HPDE6-E6E7 (cell line): ENCODE data around the gene TMEM59L.

ENCODE experiments used
- DNase-seq: peaks from one replicate; pipeline ENCODE4 v3.0.0; 2011; ENCODE audit warnings: missing footprints; ENCODE audit errors: extremely low spot score

Gene TMEM59L

GRCh38 chr19:18608805-18609716 is 3.6 kb upstream of the TMEM59L start:
- no peak for DNase-seq

GRCh38 chr19:18609717-18610051 is 3.0 kb upstream of the TMEM59L start:
- no peak for DNase-seq

- DNase-seq, result no peak
Observed at GRCh38 chr19:18610245-18610555, 2.5 kb upstream of the TMEM59L start.

DNA sequence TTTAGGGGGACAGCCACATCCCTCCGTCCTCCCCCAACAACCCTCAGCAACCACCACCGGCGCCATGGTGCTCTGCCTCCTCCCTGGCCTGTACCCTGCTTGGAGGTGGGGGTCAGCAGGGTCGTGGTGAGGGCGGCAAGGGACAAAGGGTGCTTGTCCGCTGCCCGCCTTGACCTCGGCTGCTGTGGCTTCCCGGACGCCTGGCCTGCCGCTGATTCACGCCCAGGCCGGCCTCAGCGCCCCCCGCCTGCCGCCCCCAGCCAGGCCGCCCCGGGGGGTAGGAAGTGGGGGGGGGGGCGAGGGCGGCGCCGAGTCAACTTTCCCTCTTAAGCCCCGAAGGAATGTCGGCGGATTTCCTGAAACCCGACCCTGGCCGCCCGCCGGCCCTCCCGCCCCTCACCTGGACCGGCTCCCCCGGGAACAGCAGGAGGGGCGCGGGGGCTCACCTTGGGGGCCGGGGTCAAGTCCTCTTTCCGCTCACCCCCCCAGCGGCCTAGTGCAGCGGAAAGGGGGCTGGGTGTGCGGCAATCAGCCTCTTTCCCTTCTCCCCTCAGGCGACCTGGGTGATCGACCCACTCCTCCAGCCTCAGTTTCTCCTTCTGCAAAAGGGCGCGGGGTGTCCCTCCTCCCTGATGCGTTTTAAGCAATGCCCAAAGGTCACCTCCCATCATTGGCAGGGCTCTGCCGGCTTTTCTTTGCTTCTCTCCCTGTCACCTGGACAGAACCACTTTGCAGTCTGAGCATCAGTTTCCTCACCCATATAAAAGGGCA is 1.9 kb upstream of the TMEM59L start:
- DNase-seq, result no peak

GRCh38 chr19:18611327-18612050 is 1.2 kb upstream of the TMEM59L start:
- no peak for DNase-seq

DNA sequence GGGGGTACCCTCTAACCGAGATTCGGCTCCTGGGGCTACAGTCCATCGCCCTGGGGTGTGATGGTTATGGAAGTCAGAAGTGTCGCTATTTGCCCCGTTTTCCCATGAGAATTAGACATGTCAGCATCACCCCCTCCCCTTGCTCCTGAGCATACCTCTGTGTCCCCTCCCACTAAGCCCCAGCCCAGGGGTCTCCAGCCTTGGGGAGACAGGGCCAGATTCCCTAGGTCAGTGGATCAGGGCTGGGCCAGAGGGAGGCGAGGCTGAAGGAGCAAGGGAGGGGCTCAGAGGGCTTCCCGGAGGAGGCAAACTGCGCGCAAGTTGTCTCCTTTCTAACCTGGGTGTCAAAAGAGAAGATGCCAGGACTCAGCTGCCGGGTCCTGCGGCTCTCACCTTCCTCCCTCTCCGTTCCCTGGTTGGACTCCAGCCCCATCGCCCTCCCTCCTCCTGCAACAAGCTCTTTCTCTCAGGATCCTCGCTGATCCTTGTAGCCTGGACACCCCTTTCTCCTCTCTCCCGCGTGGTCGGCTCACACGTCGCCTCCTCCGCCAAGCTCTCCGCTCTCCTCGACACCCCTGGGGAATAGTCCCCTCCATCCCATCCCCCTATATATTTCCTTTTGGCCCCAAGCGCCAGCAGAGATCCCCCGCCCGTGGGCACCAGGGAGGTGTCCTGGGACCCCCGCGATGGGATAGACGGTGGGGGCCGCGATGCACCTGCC is 459 bp upstream of the TMEM59L start:
- DNase-seq, result no peak

DNA sequence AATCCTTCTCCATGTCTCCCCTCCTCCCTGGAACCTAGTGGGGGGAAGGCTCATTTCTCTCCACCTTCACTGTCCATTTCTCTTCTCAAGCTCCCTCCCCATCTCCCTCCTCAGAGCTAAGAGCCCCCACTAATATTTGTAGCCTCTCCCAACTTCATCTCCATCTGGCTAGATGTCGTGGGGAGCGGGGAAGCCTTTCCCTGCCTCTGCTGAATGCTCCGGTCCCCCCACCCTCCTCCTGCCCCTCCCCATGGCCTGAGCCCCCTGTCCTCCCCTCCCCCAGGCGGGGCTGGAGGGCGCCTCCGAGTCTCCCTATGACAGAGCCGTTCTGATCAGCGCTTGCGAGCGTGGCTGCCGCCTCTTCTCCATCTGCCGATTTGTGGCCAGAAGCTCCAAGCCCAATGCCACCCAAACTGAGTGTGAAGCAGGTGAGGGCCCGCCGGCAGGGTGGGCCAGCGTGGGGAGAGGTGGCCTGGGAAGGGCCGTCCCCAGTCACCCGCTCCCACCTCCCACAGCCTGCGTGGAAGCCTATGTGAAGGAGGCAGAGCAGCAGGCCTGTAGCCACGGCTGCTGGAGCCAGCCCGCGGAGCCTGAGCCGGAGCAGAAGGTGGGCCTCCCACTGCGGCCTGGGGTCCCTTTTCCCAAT is 1.0 kb downstream of the TMEM59L start:
- DNase-seq, result no peak

DNA sequence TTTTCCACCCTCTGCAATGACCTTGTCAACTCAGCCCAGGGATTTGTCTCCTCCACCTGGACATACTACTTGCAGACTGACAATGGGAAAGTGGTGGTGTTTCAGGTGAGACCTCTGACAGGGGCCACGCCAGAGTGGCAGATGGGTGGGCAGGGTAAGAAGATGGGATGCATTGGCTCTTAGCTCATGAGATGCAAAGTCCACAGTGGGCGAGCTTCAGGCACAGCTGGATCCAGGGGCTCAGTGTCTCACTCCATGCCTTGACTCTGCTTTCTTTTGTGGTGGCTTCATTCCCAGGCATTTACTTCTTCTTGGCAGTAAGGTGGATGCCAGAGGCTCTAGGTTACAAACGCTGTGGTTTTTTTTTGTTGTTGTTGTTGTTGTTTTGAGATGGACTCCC is 3.4 kb downstream of the TMEM59L start:
- DNase-seq, result no peak

DNA sequence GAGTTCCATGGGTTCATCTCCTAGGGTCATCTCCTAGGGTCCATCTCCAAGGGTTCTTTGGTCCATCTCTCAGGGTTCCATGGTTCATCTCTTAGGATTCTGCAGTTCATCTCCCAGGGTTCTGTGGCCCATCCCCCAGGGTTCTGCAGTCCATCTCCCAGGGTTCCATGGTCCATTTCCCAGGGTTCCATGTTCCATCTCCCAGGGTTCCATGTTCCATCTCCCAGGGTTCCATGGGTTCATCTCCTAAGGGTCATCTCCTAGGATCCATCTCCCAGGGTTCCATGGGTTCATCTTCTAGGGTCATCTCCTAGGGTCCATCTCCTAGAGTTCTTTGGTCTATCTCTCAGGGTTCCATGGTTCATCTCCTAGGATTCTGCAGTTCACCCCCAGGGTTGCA is 4.9 kb downstream of the TMEM59L start:
- DNase-seq, result no peak

GRCh38 chr19:18618236-18618635 is 5.6 kb downstream of the TMEM59L start:
- DNase-seq, result no peak

DNA sequence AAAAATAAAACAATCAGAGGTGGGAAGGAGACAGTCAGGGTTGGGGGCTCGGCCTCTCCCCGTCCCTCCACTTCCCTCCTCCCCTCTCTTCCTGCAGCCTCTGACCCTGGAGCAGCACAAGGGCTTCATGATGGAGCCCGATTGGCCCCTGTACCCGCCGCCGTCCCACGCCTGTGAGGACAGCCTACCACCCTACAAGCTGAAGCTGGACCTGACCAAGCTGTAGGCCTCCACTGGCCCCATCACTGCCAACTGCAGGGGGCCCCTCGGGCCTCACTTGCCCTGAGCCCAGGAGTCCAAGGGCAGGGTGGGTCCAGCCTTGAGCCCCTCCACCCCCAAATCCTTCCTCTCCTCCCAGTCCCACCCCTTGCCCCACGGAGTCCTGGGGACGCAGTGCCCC is 7.6 kb downstream of the TMEM59L start:
- no peak for DNase-seq

DNA sequence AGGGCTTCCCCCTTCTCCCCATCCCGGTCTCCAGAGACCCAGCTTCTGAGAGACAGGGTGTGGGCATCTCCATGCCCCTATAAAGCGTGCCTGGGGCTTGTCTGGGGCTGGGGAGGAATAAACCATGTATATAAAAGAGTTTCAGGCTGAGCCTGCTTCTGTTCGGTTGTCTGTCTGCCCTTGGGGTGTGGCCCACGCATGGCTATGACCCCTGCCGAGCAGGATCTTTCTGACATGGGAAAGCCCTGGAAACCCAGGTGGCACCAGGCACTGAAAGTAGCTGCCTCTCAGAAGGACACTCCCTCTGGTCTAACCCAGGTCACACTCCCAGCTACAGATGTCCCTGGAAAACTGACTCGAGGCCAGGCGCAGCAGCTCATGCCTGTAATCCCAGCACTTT is 8.2 kb downstream of the TMEM59L start:
- no peak for DNase-seq

DNA sequence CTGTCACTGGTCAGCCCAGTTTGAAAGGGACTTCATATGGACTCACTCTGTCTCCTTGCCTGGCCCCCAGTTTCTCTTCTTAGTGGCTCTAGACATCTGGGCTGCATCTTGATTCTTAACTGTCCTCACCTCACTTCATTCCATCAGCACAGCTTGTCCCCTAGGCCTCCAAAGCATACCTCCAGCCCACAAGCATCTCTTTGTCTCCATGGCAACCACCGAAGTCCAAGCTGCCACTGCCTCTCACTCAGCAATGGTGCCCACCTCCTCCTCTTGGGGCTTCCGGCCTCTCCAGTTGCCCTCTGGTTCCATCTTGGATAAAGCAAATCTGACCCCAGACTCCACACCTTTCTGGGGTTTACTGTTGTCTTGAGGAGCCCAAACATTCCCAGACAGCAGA is 14.2 kb downstream of the TMEM59L start:
- DNase-seq, result no peak

- no peak for DNase-seq
Observed at GRCh38 chr19:18629166-18630088, 16.8 kb downstream of the TMEM59L start.

- DNase-seq, result no peak
Observed at GRCh38 chr19:18633321-18633720, 20.7 kb downstream of the TMEM59L start.

- no peak for DNase-seq
Observed at GRCh38 chr19:18634612-18635297, 22.1 kb downstream of the TMEM59L start.

- DNase-seq, result no peak
Observed at GRCh38 chr19:18635831-18636182, 23.1 kb downstream of the TMEM59L start.

DNA sequence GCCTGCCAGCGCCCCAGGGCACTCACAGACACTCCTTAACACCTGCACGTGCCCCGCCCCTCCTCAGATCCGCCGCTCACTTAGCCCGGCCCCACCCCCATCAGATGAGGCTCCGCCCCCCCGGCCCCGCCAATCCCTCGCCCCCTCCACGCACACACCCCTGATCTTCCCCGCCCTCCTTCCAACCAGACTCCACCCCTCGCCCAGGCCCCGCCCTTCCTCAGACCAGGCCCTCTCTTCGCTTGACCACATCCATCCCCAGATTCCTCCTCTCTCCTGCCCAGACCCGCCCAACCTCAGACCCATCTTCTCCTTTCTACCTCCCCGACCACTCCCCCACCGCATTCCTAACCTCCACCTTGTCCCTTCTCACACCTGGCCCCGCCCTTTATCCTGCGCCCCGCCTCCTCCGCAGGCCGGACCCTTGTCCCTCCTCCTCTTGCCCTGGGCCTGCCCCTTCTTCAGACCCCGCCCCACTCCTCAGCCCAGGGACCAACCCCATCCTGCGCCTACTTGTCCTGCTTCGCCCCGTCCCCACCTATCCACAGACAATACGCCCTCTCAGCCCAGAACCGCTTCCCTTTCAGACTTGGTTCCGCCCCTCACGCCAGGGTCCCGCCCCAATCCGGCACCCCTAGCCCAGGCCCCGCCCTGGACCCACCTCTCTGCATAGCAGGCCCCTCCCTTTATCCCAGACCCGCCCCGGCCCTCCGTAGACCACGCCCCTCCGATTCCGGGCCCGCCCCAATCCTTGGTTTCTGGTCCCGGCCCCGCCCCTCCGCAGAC is 23.7 kb downstream of the TMEM59L start:
- DNase-seq, result peak; percentile 95
